PFSK-1 (cell line): ENCODE measurements around the gene RANBP1.

Source experiments
- POLR2AphosphoS5 ChIP-seq: IDR thresholded peaks from 2 replicates; pipeline ENCODE4 v1.6.1; 2012; ENCODE audit warnings: low read depth, mild to moderate bottlenecking, control low read depth, low read length, moderate library complexity
- SIN3A ChIP-seq: IDR thresholded peaks from 2 replicates; pipeline ENCODE4 v1.6.1; 2012; ENCODE audit warnings: mild to moderate bottlenecking, low read length, moderate library complexity, borderline replicate concordance; ENCODE audit not compliant: insufficient read depth
- TAF1 ChIP-seq: IDR thresholded peaks from 2 replicates; pipeline ENCODE4 v1.6.1; 2012; ENCODE audit warnings: low read length, control low read depth, borderline replicate concordance; ENCODE audit not compliant: insufficient read depth
- TF ChIP-seq, protein P1 (sequence below), 2 experiments: IDR thresholded peaks; 2 replicates each; pipeline versions ENCODE4 v1.6.1 to v1.8.0; 2011 to 2012; ENCODE audit warnings: low read depth in 2 of 2, low read length in 2 of 2, control low read depth in 1 of 2, inconsistent platforms in 1 of 2, mild to moderate bottlenecking in 1 of 2, moderate library complexity in 1 of 2; ENCODE audit not compliant: insufficient read depth in 1 of 2

- TF ChIP-seq TAF1 (no peak), POLR2AphosphoS5 (no peak), SIN3A (no peak)
- TF ChIP-seq, protein P1, sequence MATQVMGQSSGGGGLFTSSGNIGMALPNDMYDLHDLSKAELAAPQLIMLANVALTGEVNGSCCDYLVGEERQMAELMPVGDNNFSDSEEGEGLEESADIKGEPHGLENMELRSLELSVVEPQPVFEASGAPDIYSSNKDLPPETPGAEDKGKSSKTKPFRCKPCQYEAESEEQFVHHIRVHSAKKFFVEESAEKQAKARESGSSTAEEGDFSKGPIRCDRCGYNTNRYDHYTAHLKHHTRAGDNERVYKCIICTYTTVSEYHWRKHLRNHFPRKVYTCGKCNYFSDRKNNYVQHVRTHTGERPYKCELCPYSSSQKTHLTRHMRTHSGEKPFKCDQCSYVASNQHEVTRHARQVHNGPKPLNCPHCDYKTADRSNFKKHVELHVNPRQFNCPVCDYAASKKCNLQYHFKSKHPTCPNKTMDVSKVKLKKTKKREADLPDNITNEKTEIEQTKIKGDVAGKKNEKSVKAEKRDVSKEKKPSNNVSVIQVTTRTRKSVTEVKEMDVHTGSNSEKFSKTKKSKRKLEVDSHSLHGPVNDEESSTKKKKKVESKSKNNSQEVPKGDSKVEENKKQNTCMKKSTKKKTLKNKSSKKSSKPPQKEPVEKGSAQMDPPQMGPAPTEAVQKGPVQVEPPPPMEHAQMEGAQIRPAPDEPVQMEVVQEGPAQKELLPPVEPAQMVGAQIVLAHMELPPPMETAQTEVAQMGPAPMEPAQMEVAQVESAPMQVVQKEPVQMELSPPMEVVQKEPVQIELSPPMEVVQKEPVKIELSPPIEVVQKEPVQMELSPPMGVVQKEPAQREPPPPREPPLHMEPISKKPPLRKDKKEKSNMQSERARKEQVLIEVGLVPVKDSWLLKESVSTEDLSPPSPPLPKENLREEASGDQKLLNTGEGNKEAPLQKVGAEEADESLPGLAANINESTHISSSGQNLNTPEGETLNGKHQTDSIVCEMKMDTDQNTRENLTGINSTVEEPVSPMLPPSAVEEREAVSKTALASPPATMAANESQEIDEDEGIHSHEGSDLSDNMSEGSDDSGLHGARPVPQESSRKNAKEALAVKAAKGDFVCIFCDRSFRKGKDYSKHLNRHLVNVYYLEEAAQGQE (IDR thresholded peaks at IDR 0.05; ENCODE audit: insufficient read depth in 1 of 2, low read depth in 2 of 2, low read length in 2 of 2) = no peak
Observed at GRCh38 chr22:20173246-20173645, 57.3 kb downstream of the RANBP1 start.
